HepG2 (cell line): ENCODE measurements around the gene SLC4A9. TPM values are rescaled to one million over a fixed set of nuclear protein-coding genes. Genes with fewer than 3 reads are reported as not detected.
A peak's percentile ranks its signal among the peaks of the same experiment; 100 is the strongest.

Source experiments
- ARID2 ChIP-seq: sonication (generic); formaldehyde crosslinking; IDR thresholded peaks from 2 replicates; pipeline ENCODE4 v1.8.1; 2022; ENCODE audit warnings: mild to moderate bottlenecking, missing genetic modification reagents, borderline replicate concordance
- DBP ChIP-seq: sonication (generic); formaldehyde crosslinking; IDR thresholded peaks from 2 replicates; pipeline ENCODE4 v1.4.0; 2020; ENCODE audit warnings: missing genetic modification reagents; ENCODE audit errors: not compliant biosample characterization
- DZIP1 ChIP-seq: sonication (generic); formaldehyde crosslinking; IDR thresholded peaks from 2 replicates; pipeline ENCODE4 v1.5.0; 2020; ENCODE audit warnings: mild to moderate bottlenecking, missing genetic modification reagents
- ELF3 ChIP-seq: IDR thresholded peaks from 2 replicates; pipeline ENCODE4 v1.6.1; 2016; ENCODE audit warnings: missing genetic modification reagents, missing compliant biosample characterization
- HNRNPLL ChIP-seq: fragments of 200-400 bp; formaldehyde crosslinking; IDR thresholded peaks from 2 replicates; pipeline ENCODE4 v1.6.1; 2017; ENCODE audit warnings: mild to moderate bottlenecking, low read depth, low read length; ENCODE audit not compliant: poor library complexity, severe bottlenecking
- KLF9 ChIP-seq: IDR thresholded peaks from 2 replicates; pipeline ENCODE4 v1.6.1; 2016; ENCODE audit warnings: low read depth
- MBNL3 ChIP-seq: fragments of 250-450 bp; sonication (Bioruptor Pico); conservative IDR thresholded peaks from 2 replicates; pipeline ENCODE4 v1.8.0; 2022; ENCODE audit warnings: mild to moderate bottlenecking, inconsistent platforms
- NR2F2 ChIP-seq: IDR thresholded peaks from 2 replicates; pipeline ENCODE4 v1.6.1; 2012; ENCODE audit warnings: low read depth, inconsistent platforms, borderline replicate concordance
- PAWR ChIP-seq: sonication (generic); formaldehyde crosslinking; IDR thresholded peaks from 2 replicates; pipeline ENCODE4 v1.4.0; 2020; ENCODE audit warnings: missing genetic modification reagents, mild to moderate bottlenecking, borderline replicate concordance
- TEF ChIP-seq: sonication (generic); formaldehyde crosslinking; IDR thresholded peaks from 2 replicates; pipeline ENCODE4 v1.5.0; 2020; ENCODE audit warnings: missing genetic modification reagents
- TMF1 ChIP-seq: sonication (generic); formaldehyde crosslinking; IDR thresholded peaks from 2 replicates; pipeline ENCODE4 v1.8.1; 2022; ENCODE audit warnings: low read depth, missing genetic modification reagents
- ZBTB33 ChIP-seq: sonication (generic); formaldehyde crosslinking; IDR thresholded peaks from 2 replicates; pipeline ENCODE4 v1.4.0; 2020; ENCODE audit warnings: missing genetic modification reagents
- ZBTB49 ChIP-seq: sonication (generic); formaldehyde crosslinking; IDR thresholded peaks from 2 replicates; pipeline ENCODE4 v1.4.0; 2020; ENCODE audit warnings: missing genetic modification reagents, borderline replicate concordance
- ZC3H4 ChIP-seq: sonication (generic); formaldehyde crosslinking; IDR thresholded peaks from 2 replicates; pipeline ENCODE4 v1.4.0; 2020; ENCODE audit warnings: missing genetic modification reagents, borderline replicate concordance
- ZNF224 ChIP-seq: sonication (generic); formaldehyde crosslinking; IDR thresholded peaks from 2 replicates; pipeline ENCODE4 v1.5.0; 2020; ENCODE audit warnings: mild to moderate bottlenecking, missing genetic modification reagents
- ZNF580 ChIP-seq: IDR thresholded peaks from 2 replicates; pipeline ENCODE4 v1.6.1; 2016; ENCODE audit warnings: low read depth, borderline replicate concordance
- ZNF605 ChIP-seq: sonication (generic); formaldehyde crosslinking; IDR thresholded peaks from 2 replicates; pipeline ENCODE4 v1.8.0; 2022; ENCODE audit warnings: mild to moderate bottlenecking, missing genetic modification reagents
- polyA plus RNA-seq, 8 experiments: library from polyadenylated mRNA; depleted of rRNA in 3 of 8; stranded (reverse) in 7 of 8; unstranded in 1 of 8; fragments of >200 nt; fragmentation: Illumina TruSeq in 4 of 8; extraction: Trizol in 4 of 8; gene quantifications; 2 replicates each; pipeline versions ENCODE4 v1.2.1 to v1.2.3, GENCODE V29; 2011 to 2016; ENCODE audit warnings: low read depth in 4 of 8, missing spikeins in 1 of 8, mixed read lengths in 1 of 8; ENCODE audit not compliant: insufficient read depth in 1 of 8
- total RNA-seq, 5 experiments: library from RNA; depleted of rRNA; stranded (reverse); fragments of >200 nt; fragmentation: Illumina TruSeq; extraction: Trizol; gene quantifications; 2 replicates each; pipeline ENCODE4 v1.2.3, GENCODE V29; 2016; ENCODE audit warnings: low read depth in 1 of 5

Gene SLC4A9
- total and polyA plus RNA-seq, 2 of the 13 experiments (the other 11 are each of a cell fraction or from before 2014, with no cell fraction given) = not detected

GRCh38 chr5:140346348-140347221 is 13.4 kb upstream of the SLC4A9 start, which contains the start of gene HBEGF (continued):
- no peak for TF ChIP-seq ZBTB49 (CRISPR knock-in tag)
- TF ChIP-seq NR2F2 = no peak
- TF ChIP-seq TEF (CRISPR knock-in tag) = no peak
- no peak for TF ChIP-seq ELF3 (CRISPR knock-in tag)
- no peak for TF ChIP-seq ZNF224 (CRISPR knock-in tag)
- TF ChIP-seq ZC3H4 = no peak
- no peak for TF ChIP-seq KLF9 (CRISPR knock-in tag)
- TF ChIP-seq DBP (CRISPR knock-in tag) = peak; percentile 52
- no peak for TF ChIP-seq ZBTB33 (CRISPR knock-in tag)
- peak; percentile 88 for TF ChIP-seq HNRNPLL
- TF ChIP-seq MBNL3 (CRISPR knock-in tag) = no peak
- peak; percentile 77; the same call in 1 of the 2 replicates for TF ChIP-seq DZIP1
- TF ChIP-seq ZNF605 (CRISPR knock-in tag) = no peak
- no peak for TF ChIP-seq PAWR (CRISPR knock-in tag)
- TF ChIP-seq ZNF580 (CRISPR knock-in tag) = no peak
- TF ChIP-seq ARID2 (CRISPR knock-in tag) = no peak
- TF ChIP-seq TMF1 (CRISPR knock-in tag) = 0 out of 2 replicates have a peak, but pooled peaks have one; percentile 63
